ENCODE data around the gene N4BP2L2.

DNA sequence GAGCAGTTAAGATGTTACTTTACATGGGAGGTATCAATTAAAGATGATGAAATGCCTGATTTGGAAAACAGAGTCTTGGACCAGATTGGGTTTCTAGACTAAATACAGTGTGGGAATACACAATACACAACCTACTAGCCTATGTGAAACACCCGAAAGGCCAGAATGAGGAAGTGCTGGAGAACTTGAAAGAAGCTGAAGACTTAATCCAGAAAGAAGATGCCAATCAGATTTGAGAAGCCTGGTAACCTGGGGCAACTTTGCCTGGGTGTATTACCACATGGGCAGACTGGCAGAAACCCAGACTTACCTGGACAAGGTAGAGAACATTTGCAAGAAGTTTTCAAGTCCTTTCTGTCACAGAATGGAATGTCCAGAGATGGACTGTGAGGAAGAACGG is 153.9 kb downstream of the N4BP2L2 start:
- TF ChIP-seq EZH2 (IDR thresholded peaks at IDR 0.05; ENCODE audit: insufficient read depth, poor library complexity, severe bottlenecking) (no peak), EZH2phosphoT487 (IDR thresholded peaks at IDR 0.05; ENCODE audit: insufficient read depth, low read depth) (no peak)

Measured in GM23248 (cell line).